Tibial artery (tissue), 4 donors: Measurements from ENCODE around the gene RORC.

Experiments used
- DNase-seq, 2 donors: peaks; one replicate each; pipeline ENCODE4 v3.0.0-alpha.2; 2019
- H3K27ac ChIP-seq, 2 donors: fragments of 200-600 bp; sonication (generic) in 1 of 2; 1 replicate in 1 of 2; 2 replicates in 1 of 2; pipeline ENCODE4 v1.5.1; 2018 to 2019; ENCODE audit warnings: mild to moderate bottlenecking in 1 of 2
- H3K27me3 ChIP-seq, 2 donors: fragments of 200-600 bp; sonication (generic) in 1 of 2; one replicate each; pipeline versions ENCODE4 v1.5.1 to v1.6.0; 2016 to 2019
- H3K36me3 ChIP-seq, 3 donors: fragments of 200-600 bp; sonication (generic) in 2 of 3; one replicate each; pipeline ENCODE4 v1.5.1; 2016 to 2019; ENCODE audit warnings: mild to moderate bottlenecking in 2 of 3
- H3K4me1 ChIP-seq, 4 donors: fragments of 200-600 bp; sonication (generic) in 2 of 4; 1 replicate in 3 of 4; 2 replicates in 1 of 4; pipeline ENCODE4 v1.5.1; 2016 to 2019
- H3K4me3 ChIP-seq, 2 donors: fragments of 200-600 bp; sonication (generic) in 1 of 2; 1 replicate in 1 of 2; 2 replicates in 1 of 2; pipeline ENCODE4 v1.5.1; 2018 to 2019; ENCODE audit warnings: mild to moderate bottlenecking in 2 of 2
- H3K9me3 ChIP-seq, 3 donors: fragments of 200-600 bp; sonication (generic) in 1 of 3; one replicate each; pipeline ENCODE4 v1.5.1; 2016 to 2019
- intact Hi-C: fragments of 100-400 bp; cut with DNase I; formaldehyde crosslinking; loops from one replicate; pipeline ENCODE4 v1.15.0; 2023; ENCODE audit warnings: low total_unique reads
- TF ChIP-seq, protein P1 (sequence below), 2 experiments: fragments of 200-600 bp in 1 of 2; fragments of 450-650 bp in 1 of 2; IDR thresholded peaks; one replicate each; pipeline ENCODE4 v1.5.1; 2017 to 2019; ENCODE audit warnings: antibody characterized with exemption in 2 of 2, mild to moderate bottlenecking in 1 of 2, moderate library complexity in 1 of 2

RORC gene

GRCh38 chr1:151809290-151809984, 22.2 kb downstream of the RORC start:
- Histone ChIP-seq H3K9me3 (no peaks in the 10 kb centered on the region), H3K27ac (no peak overlapping the region), H3K36me3 (peaks cover 0 to 23% (median 0%) of the 10 kb centered on the region in 3 donors), H3K4me1 (no peaks in the 10 kb centered on the region), H3K27me3 (peaks cover 0 to 18% of the 10 kb centered on the region in 2 donors), H3K4me3 (no peak overlapping the region)
- TF ChIP-seq, protein P1, sequence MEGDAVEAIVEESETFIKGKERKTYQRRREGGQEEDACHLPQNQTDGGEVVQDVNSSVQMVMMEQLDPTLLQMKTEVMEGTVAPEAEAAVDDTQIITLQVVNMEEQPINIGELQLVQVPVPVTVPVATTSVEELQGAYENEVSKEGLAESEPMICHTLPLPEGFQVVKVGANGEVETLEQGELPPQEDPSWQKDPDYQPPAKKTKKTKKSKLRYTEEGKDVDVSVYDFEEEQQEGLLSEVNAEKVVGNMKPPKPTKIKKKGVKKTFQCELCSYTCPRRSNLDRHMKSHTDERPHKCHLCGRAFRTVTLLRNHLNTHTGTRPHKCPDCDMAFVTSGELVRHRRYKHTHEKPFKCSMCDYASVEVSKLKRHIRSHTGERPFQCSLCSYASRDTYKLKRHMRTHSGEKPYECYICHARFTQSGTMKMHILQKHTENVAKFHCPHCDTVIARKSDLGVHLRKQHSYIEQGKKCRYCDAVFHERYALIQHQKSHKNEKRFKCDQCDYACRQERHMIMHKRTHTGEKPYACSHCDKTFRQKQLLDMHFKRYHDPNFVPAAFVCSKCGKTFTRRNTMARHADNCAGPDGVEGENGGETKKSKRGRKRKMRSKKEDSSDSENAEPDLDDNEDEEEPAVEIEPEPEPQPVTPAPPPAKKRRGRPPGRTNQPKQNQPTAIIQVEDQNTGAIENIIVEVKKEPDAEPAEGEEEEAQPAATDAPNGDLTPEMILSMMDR (IDR thresholded peaks at IDR 0.05): no peak
- peak in 1 of 2 donors; percentile 25 for DNase-seq
- intact Hi-C loops: no loop called here

GRCh38 chr1:151807766-151808165, 23.8 kb downstream of the RORC start:
- TF ChIP-seq, protein P1 (IDR thresholded peaks at IDR 0.05): no peak
- Histone ChIP-seq H3K4me3 (no peak overlapping the region), H3K27ac (no peak overlapping the region), H3K4me1 (no peaks in the 10 kb centered on the region), H3K36me3 (peaks cover 0 to 11% (median 0%) of the 10 kb centered on the region in 3 donors), H3K9me3 (no peaks in the 10 kb centered on the region), H3K27me3 (peaks cover 0 to 28% of the 10 kb centered on the region in 2 donors)
- no peak for DNase-seq
- intact Hi-C loops: no loop called here

- no peaks in the 10 kb centered on the region for H3K9me3 ChIP-seq
- peak in 1 of 2 donors; percentile 40 for DNase-seq
- peaks cover 0 to 33% of the 10 kb centered on the region in 2 donors for H3K27me3 ChIP-seq
- peaks cover 0 to 10% (median 0%) of the 10 kb centered on the region in 3 donors for H3K36me3 ChIP-seq
- no peak overlapping the region for H3K27ac ChIP-seq
- TF ChIP-seq, protein P1 (IDR thresholded peaks at IDR 0.05): no peak
- no peaks in the 10 kb centered on the region for H3K4me1 ChIP-seq
- intact Hi-C loops: no loop called here
- no peak overlapping the region for H3K4me3 ChIP-seq
Measured at GRCh38 chr1:151807131-151807530, 24.5 kb downstream of the RORC start.

GRCh38 chr1:151806170-151806569, 25.4 kb downstream of the RORC start:
- peaks cover 0 to 41% of the 10 kb centered on the region in 2 donors for H3K27me3 ChIP-seq
- TF ChIP-seq, protein P1 (IDR thresholded peaks at IDR 0.05): no peak
- no peak overlapping the region for H3K4me3 ChIP-seq
- H3K36me3 ChIP-seq: peaks cover 0 to 10% (median 0%) of the 10 kb centered on the region in 3 donors
- peak in 1 of 2 donors; percentile 57 for DNase-seq
- H3K27ac ChIP-seq: no peak overlapping the region
- H3K9me3 ChIP-seq: no peaks in the 10 kb centered on the region
- H3K4me1 ChIP-seq: no peaks in the 10 kb centered on the region
- intact Hi-C loops: no loop called here

GRCh38 chr1:151805066-151805820, 26.4 kb downstream of the RORC start, which contains the start of gene LINGO4:
Gene LINGO4 (minus strand): TSS chr1:151805419. CDS start chr1:151802704, 2,715 bp downstream.
- TF ChIP-seq, protein P1 (IDR thresholded peaks at IDR 0.05): no peak

More at GRCh38 chr1:151805066-151805820, 26.4 kb downstream of the RORC start, which contains the start of gene LINGO4:
- H3K9me3 ChIP-seq: no peaks in the 10 kb centered on the region
- DNase-seq: no peak
- intact Hi-C loops: no loop called here
- H3K4me3 ChIP-seq: no peak within 1 kb of the TSS
- H3K36me3 ChIP-seq: peaks cover 0 to 10% (median 0%) of the 10 kb centered on the region in 3 donors
- peaks cover 0 to 50% of the 10 kb centered on the region in 2 donors for H3K27me3 ChIP-seq
- no peak within 1 kb of the TSS for H3K27ac ChIP-seq
- H3K4me1 ChIP-seq: no peaks in the 10 kb centered on the region
